ENCODE results near the gene RTTN. TPM values are rescaled to one million over a fixed set of nuclear protein-coding genes. Genes with fewer than 3 reads are reported as not detected.

The RTTN gene
- total RNA-seq, 2 donors from 2014 or later, result 13.0 to 20.1 TPM

GRCh38 chr18:70194227-70194890 lies 11.1 kb downstream of the RTTN start:
- Histone ChIP-seq H3K27ac (no peak overlapping the region), H3K36me3 (replicated peaks in 1 of 2; ENCODE audit: insufficient read depth in 1 of 2, low read depth in 2 of 2) (peaks cover 0 to 7% of the 10 kb centered on the region in 2 donors), H3K9me3 (no peaks in the 10 kb centered on the region), H3K4me1 (no peaks in the 10 kb centered on the region), H3K27me3 (no peaks in the 10 kb centered on the region), H3K4me3 (no peak overlapping the region)
- no peak for DNase-seq
- no peak for ATAC-seq
- 79 to 88% methylated on average over 4 of the region's 4 CpGs for WGBS, 2 donors
- intact Hi-C loops (cut with DNase I), result loop anchor here (5.0 kb wide), 1 partner anchor 238 kb away; no protein-coding TSS in a partner anchor
- TF ChIP-seq POLR2A (IDR thresholded peaks at IDR 0.05), result no peak
- TF ChIP-seq, protein P1, sequence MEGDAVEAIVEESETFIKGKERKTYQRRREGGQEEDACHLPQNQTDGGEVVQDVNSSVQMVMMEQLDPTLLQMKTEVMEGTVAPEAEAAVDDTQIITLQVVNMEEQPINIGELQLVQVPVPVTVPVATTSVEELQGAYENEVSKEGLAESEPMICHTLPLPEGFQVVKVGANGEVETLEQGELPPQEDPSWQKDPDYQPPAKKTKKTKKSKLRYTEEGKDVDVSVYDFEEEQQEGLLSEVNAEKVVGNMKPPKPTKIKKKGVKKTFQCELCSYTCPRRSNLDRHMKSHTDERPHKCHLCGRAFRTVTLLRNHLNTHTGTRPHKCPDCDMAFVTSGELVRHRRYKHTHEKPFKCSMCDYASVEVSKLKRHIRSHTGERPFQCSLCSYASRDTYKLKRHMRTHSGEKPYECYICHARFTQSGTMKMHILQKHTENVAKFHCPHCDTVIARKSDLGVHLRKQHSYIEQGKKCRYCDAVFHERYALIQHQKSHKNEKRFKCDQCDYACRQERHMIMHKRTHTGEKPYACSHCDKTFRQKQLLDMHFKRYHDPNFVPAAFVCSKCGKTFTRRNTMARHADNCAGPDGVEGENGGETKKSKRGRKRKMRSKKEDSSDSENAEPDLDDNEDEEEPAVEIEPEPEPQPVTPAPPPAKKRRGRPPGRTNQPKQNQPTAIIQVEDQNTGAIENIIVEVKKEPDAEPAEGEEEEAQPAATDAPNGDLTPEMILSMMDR (IDR thresholded peaks at IDR 0.05), result no peak

DNA sequence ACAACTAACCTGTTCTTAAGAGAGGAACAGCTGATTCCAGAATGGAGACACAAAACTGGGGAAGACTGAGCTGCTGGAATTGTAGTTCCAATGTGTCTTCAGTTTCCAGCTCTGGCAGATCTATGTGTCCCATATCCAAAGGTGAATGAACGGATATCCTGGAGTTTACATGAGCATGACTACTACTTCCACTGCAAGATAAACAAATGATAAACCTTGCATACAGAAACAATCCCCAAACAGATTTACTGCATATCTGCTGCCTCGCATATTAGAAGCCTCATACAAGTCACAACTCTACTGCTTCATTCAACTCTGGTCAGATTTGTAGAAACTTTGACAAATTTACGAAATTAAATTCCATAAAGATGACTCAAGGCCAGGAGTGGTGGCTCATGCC lies 15.0 kb downstream of the RTTN start:
- DNase-seq (no peak), ATAC-seq (no peak)
- 80 to 83% methylated on average over 3 of the region's 3 CpGs for WGBS, 2 donors
- no peaks in the 10 kb centered on the region for H3K4me1 ChIP-seq
- H3K4me3 ChIP-seq, result no peak overlapping the region
- no peaks in the 10 kb centered on the region for H3K27me3 ChIP-seq
- peaks cover 0 to 14% of the 10 kb centered on the region in 2 donors for H3K36me3 ChIP-seq (replicated peaks in 1 of 2; ENCODE audit: insufficient read depth in 1 of 2, low read depth in 2 of 2)
- H3K9me3 ChIP-seq, result no peaks in the 10 kb centered on the region
- TF ChIP-seq, protein P1 (IDR thresholded peaks at IDR 0.05), result no peak
- no peak for TF ChIP-seq POLR2A (IDR thresholded peaks at IDR 0.05)
- no peak overlapping the region for H3K27ac ChIP-seq
- intact Hi-C loops (cut with DNase I), result loop anchor here (5.0 kb wide), 1 partner anchor 242 kb away; no protein-coding TSS in a partner anchor

GRCh38 chr18:70188113-70188512 lies 17.4 kb downstream of the RTTN start:
- TF ChIP-seq POLR2A (IDR thresholded peaks at IDR 0.05), result no peak
- TF ChIP-seq, protein P1 (IDR thresholded peaks at IDR 0.05), result no peak
- no peak for ATAC-seq
- Histone ChIP-seq H3K36me3 (replicated peaks in 1 of 2; ENCODE audit: insufficient read depth in 1 of 2, low read depth in 2 of 2) (peaks cover 0 to 11% of the 10 kb centered on the region in 2 donors), H3K4me1 (no peaks in the 10 kb centered on the region), H3K9me3 (no peaks in the 10 kb centered on the region), H3K4me3 (no peak overlapping the region), H3K27me3 (no peaks in the 10 kb centered on the region), H3K27ac (no peak overlapping the region)
- intact Hi-C loops (cut with DNase I), result no loop called here
- DNase-seq, result no peak

DNA sequence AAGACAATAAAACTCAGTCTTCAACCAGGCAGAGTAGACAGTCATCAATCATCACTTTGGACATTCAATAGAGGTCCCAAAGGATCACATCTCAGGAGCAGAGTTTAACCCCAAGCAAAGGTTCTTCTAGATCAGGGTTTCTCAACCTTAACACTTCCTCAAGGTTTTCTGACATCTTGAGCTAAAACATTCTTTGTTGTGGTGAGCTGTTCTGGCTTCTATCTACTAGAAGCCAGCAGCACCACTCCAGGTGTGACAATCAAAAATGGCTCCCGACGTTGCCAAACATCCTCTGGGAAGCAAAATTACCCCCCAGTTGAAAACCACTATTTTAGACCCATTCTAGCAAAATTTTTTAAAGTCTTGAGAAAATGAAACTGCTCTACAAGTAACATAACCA lies 22.0 kb downstream of the RTTN start:
- 94 to 100% methylated on average over 2 of the region's 2 CpGs for WGBS, 2 donors
- H3K4me3 ChIP-seq, result no peak overlapping the region
- H3K27ac ChIP-seq, result no peak overlapping the region
- H3K36me3 ChIP-seq (replicated peaks in 1 of 2; ENCODE audit: insufficient read depth in 1 of 2, low read depth in 2 of 2), result peaks cover 0 to 5% of the 10 kb centered on the region in 2 donors
- ATAC-seq (no peak), DNase-seq (no peak)
- no peaks in the 10 kb centered on the region for H3K4me1 ChIP-seq
- H3K9me3 ChIP-seq, result no peaks in the 10 kb centered on the region
- TF ChIP-seq, protein P1 (IDR thresholded peaks at IDR 0.05), result no peak
- TF ChIP-seq POLR2A (IDR thresholded peaks at IDR 0.05), result no peak
- H3K27me3 ChIP-seq, result no peaks in the 10 kb centered on the region
- intact Hi-C loops (cut with DNase I), result no loop called here

- no peaks in the 10 kb centered on the region for H3K9me3 ChIP-seq
- H3K27me3 ChIP-seq, result no peaks in the 10 kb centered on the region
- peaks cover 0 to 1% of the 10 kb centered on the region in 2 donors for H3K36me3 ChIP-seq (replicated peaks in 1 of 2; ENCODE audit: insufficient read depth in 1 of 2, low read depth in 2 of 2)
- intact Hi-C loops (cut with DNase I), result no loop called here
- H3K27ac ChIP-seq, result no peak overlapping the region
- H3K4me3 ChIP-seq, result no peak overlapping the region
- ATAC-seq (no peak), DNase-seq (no peak)
- no peak for TF ChIP-seq POLR2A (IDR thresholded peaks at IDR 0.05)
- TF ChIP-seq, protein P1 (IDR thresholded peaks at IDR 0.05), result no peak
- H3K4me1 ChIP-seq, result no peaks in the 10 kb centered on the region
Measured at GRCh38 chr18:70182548-70182947, 22.9 kb downstream of the RTTN start.

Measured in body of pancreas (tissue), 4 donors.